ENCODE results near the gene TTLL4.

TTLL4 gene

GRCh38 chr2:218785103-218785502, 74.5 kb downstream of the TTLL4 start:
- H3K4me3 ChIP-seq (ENCODE audit: low read depth, low read length): no peak overlapping the region
- DNase-seq (ENCODE audit: low read depth): no peak
- TF ChIP-seq MAX (IDR thresholded peaks at IDR 0.05; ENCODE audit: low read depth, low read length) (no peak), CTCF (IDR thresholded peaks at IDR 0.05; ENCODE audit: low read depth, low read length) (no peak), MYC (IDR thresholded peaks at IDR 0.05; ENCODE audit: low read depth, low read length) (no peak), POLR2A (IDR thresholded peaks at IDR 0.05; ENCODE audit: extremely low read depth, insufficient read length) (no peak)

- no peak for DNase-seq (ENCODE audit: low read depth)
- no peak overlapping the region for H3K4me3 ChIP-seq (ENCODE audit: low read depth, low read length)
- TF ChIP-seq MYC (IDR thresholded peaks at IDR 0.05; ENCODE audit: low read depth, low read length): no peak
These were observed 75.5 kb downstream of the TTLL4 start for GRCh38 chr2:218786133-218786532.

GRCh38 chr2:218788529-218789255, 78.1 kb downstream of the TTLL4 start:
- H3K4me3 ChIP-seq (ENCODE audit: low read depth, low read length): no peak overlapping the region
- no peak for TF ChIP-seq MYC (IDR thresholded peaks at IDR 0.05; ENCODE audit: low read depth, low read length)
- TF ChIP-seq CTCF (IDR thresholded peaks at IDR 0.05; ENCODE audit: low read depth, low read length): no peak
- no peak for TF ChIP-seq MAX (IDR thresholded peaks at IDR 0.05; ENCODE audit: low read depth, low read length)
- no peak for TF ChIP-seq POLR2A (IDR thresholded peaks at IDR 0.05; ENCODE audit: extremely low read depth, insufficient read length)
- no peak for DNase-seq (ENCODE audit: low read depth)

DNA sequence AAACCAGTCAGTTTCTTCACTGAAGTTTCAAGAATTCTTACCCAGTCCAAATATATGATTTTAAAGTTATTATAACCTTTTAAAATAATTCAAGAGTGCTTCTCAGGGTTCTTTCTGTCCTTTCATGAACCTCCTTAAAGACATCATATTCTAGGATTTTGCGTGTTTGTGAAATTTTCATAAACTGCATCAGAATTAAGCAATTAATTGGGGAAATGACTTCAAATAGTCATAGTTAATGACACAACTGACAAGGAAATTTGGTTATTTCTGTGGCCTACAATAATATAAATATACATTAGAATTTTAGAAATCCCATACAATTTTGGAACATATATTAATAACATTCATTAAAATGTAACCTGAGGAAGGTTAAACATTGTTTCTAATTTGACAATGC, 81.8 kb downstream of the TTLL4 start:
- TF ChIP-seq POLR2A (IDR thresholded peaks at IDR 0.05; ENCODE audit: extremely low read depth, insufficient read length) (no peak), CTCF (IDR thresholded peaks at IDR 0.05; ENCODE audit: low read depth, low read length) (no peak), MAX (IDR thresholded peaks at IDR 0.05; ENCODE audit: low read depth, low read length) (no peak), MYC (IDR thresholded peaks at IDR 0.05; ENCODE audit: low read depth, low read length) (no peak)
- DNase-seq (ENCODE audit: low read depth): no peak
- H3K4me3 ChIP-seq (ENCODE audit: low read depth, low read length): no peak overlapping the region

DNA sequence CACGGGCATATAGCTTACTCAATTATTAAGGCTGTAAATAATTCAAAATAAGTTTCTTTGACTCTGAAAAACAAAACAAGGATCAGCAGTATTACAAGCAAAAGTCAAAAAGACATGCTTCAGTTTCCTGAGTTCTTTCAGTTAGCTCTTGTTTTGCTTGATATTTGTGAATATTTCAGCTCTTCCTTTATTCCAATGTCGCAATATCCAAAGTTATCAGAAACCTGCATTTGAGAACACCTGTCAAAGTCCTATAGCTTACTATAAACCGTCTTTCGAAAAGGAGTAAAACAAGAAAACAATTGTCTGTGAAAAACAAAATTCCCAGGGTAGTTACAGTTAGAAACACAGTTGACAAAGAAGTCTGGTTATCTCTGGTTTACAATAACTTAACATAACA, 86.1 kb downstream of the TTLL4 start:
- no peak for TF ChIP-seq CTCF (IDR thresholded peaks at IDR 0.05; ENCODE audit: low read depth, low read length)
- TF ChIP-seq POLR2A (IDR thresholded peaks at IDR 0.05; ENCODE audit: extremely low read depth, insufficient read length): no peak
- no peak for TF ChIP-seq MYC (IDR thresholded peaks at IDR 0.05; ENCODE audit: low read depth, low read length)
- TF ChIP-seq MAX (IDR thresholded peaks at IDR 0.05; ENCODE audit: low read depth, low read length): no peak
- no peak for DNase-seq (ENCODE audit: low read depth)
- no peak overlapping the region for H3K4me3 ChIP-seq (ENCODE audit: low read depth, low read length)

DNA sequence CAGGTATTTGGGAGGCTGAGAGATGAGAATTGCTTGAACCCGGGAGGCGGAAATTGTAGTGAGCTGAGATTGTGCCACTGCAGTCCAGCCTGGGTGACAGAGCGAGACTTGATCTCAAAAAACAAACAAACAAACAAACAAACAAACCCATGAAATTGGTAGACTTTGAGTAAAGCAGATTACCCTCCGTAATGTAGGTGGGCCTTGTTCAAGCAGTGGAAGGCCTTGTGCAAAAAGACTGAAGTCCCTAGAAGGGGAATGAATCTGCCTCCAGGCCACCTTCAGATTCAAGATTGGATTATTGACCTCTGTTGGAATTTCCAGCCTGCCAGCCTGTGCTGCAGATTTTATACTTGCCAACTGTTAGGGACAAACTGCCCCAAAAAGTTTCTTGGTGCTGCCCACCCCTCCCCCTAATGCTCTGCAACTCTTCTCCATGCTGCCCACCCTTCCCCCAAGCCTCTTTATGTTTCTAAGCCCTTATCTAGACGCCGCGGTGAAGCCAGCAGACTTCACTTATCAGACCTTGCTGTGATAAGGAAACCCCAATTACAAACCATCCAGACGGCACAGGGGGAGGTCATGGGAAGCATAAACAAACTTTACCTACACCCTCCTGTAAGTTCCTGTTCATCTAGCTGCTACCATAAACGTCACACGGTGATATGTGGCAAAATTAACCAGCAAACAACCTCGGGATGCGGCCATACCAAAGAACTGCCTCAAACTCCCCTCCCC, 88.3 kb downstream of the TTLL4 start:
- DNase-seq (ENCODE audit: low read depth): no peak
- TF ChIP-seq MYC (IDR thresholded peaks at IDR 0.05; ENCODE audit: low read depth, low read length): no peak
- TF ChIP-seq POLR2A (IDR thresholded peaks at IDR 0.05; ENCODE audit: extremely low read depth, insufficient read length): no peak
- no peak for TF ChIP-seq MAX (IDR thresholded peaks at IDR 0.05; ENCODE audit: low read depth, low read length)
- no peak for TF ChIP-seq CTCF (IDR thresholded peaks at IDR 0.05; ENCODE audit: low read depth, low read length)
- no peak overlapping the region for H3K4me3 ChIP-seq (ENCODE audit: low read depth, low read length)

All from NB4 (cell line).